Heart left ventricle (tissue), 16 donors: ENCODE measurements around the gene SMARCC1. TPM values are rescaled to one million over a fixed set of nuclear protein-coding genes. Genes with fewer than 3 reads are reported as not detected.
"Not testable (repeated sequence)": the region's sequence is repeated elsewhere in the genome, so short reads cannot be mapped to it uniquely, and the experiment has no call there.

Source experiments
- ATAC-seq, 4 donors: fragments of 200-7000 bp; cut with Tn5 transposase; one replicate each; pipeline ENCODE4 v1.9.1; 2020 to 2022; ENCODE audit warnings: moderate library complexity in 4 of 4, mild to moderate bottlenecking in 3 of 4, moderate number of reproducible peaks in 1 of 4
- DNase-seq, 5 donors: peaks; one replicate each; pipeline ENCODE4 v3.0.0-alpha.2; 2020
- H3K27ac ChIP-seq, 12 donors: fragments of 200-600 bp; sonication (generic) in 4 of 12; one replicate each; pipeline versions ENCODE4 v1.5.0 to v1.8.0; 2016 to 2022; ENCODE audit warnings: mild to moderate bottlenecking in 2 of 12
- H3K27me3 ChIP-seq, 9 donors: fragments of 200-600 bp; sonication (generic) in 2 of 9; one replicate each; pipeline versions ENCODE4 v1.5.1 to v1.8.0; 2016 to 2022; ENCODE audit warnings: mild to moderate bottlenecking in 3 of 9
- H3K36me3 ChIP-seq, 9 donors: fragments of 200-600 bp; sonication (generic) in 2 of 9; one replicate each; pipeline versions ENCODE4 v1.5.0 to v1.8.0; 2018 to 2022; ENCODE audit warnings: mild to moderate bottlenecking in 2 of 9
- H3K4me1 ChIP-seq, 12 donors: fragments of 200-600 bp; sonication (generic) in 4 of 12; one replicate each; pipeline versions ENCODE4 v1.5.0 to v1.8.0; 2016 to 2022; ENCODE audit warnings: mild to moderate bottlenecking in 3 of 12
- H3K4me3 ChIP-seq, 12 donors: fragments of 200-600 bp; sonication (generic) in 4 of 12; one replicate each; pipeline versions ENCODE4 v1.5.0 to v1.8.0; 2017 to 2022; ENCODE audit warnings: mild to moderate bottlenecking in 9 of 12, moderate library complexity in 4 of 12
- H3K9me3 ChIP-seq, 12 donors: fragments of 200-600 bp; sonication (generic) in 4 of 12; one replicate each; pipeline versions ENCODE4 v1.5.0 to v1.8.0; 2016 to 2022; ENCODE audit warnings: mild to moderate bottlenecking in 1 of 12
- POLR2A ChIP-seq, 2 donors: fragments of 450-650 bp; IDR thresholded peaks; one replicate each; pipeline ENCODE4 v1.6.1; 2017; ENCODE audit warnings: antibody characterized with exemption in 2 of 2, mild to moderate bottlenecking in 2 of 2, moderate library complexity in 2 of 2
- WGBS, 4 donors: extraction: QIAGEN DNeasy Blood & Tissue Kit in 2 of 4; methylation state at CpG; one replicate each; pipeline versions ENCODE4 v1.1.5 to v1.1.7; 2013 to 2018; 5-methylcytosine and 5-hydroxymethylcytosine counted together
- intact Hi-C, 10 donors: fragments of 100-400 bp; cut with DNase I; formaldehyde crosslinking; loops; one replicate each; pipeline versions ENCODE4 v1.11.1 to v1.14.2; 2022
- polyA plus RNA-seq, 2 donors: library from polyadenylated mRNA; stranded (reverse); fragments of 200-250 nt; gene quantifications; one replicate each; pipeline ENCODE4 v1.2.3, GENCODE V29; 2013
- total RNA-seq, 9 donors: library from RNA; depleted of rRNA in 2 of 9; stranded (reverse); fragments of >200 nt in 2 of 9; fragmentation: NEBNext Ultra II Directional in 3 of 9; extraction: Animal tissue kit (Norgen Biotek cat#: 25700) in 3 of 9; gene quantifications; one replicate each; pipeline versions ENCODE4 v1.1.0 to v1.2.4, GENCODE V29; 2016 to 2023
- TF ChIP-seq, protein P1 (sequence below), 12 donors: fragments of 200-600 bp; sonication (generic) in 4 of 12; IDR thresholded peaks; one replicate each; pipeline versions ENCODE4 v1.5.0 to v1.8.0; 2018 to 2022; ENCODE audit warnings: antibody characterized with exemption in 12 of 12, mild to moderate bottlenecking in 5 of 12
- donor health status: ischemic (EF 13 %, LVEDD 7.1; RV severe dilation, severe dysfunction).
- donor health status: healthy with polysubstance abuse.
- donor health status: DM: no; HTN: yes; CAD: no.
- donor health status: DM: no; HTN: no; CAD: no.
- donor health status: ischemic (EF 25% LVEDD 6.9; RV normal size, moderate dysfunction).
- donor health status: ischemic (EF 25% LVEDD 5.7; RV mildly dilated, moderate dysfunction).
- donor health status: healthy.
- donor health status: DM: yes; HTN: yes; CAD: no.
- donor health status: ischemic (EF 35%, LVEDD 5.7; RV mildly dilated, moderate dysfunction).
- donor health status: nonischemic (EF 11% LVEDD 7.7; RV severe dilation, severe dysfunction).
- donor health status: DM: yes; HTN: yes; CAD: no.
- donor health status: PGD.
- donor health status: ischemic (EF 29% LVEDD 5.4; RV normal size, mild dysfunction).
- donor health status: nonischemic (EF 23%, LVEDD 6.1; RV moderate dilation, normal function).

Gene SMARCC1
- total and polyA plus RNA-seq, 11 donors, result 5.8 to 31.4 (median 25.5) TPM

DNA sequence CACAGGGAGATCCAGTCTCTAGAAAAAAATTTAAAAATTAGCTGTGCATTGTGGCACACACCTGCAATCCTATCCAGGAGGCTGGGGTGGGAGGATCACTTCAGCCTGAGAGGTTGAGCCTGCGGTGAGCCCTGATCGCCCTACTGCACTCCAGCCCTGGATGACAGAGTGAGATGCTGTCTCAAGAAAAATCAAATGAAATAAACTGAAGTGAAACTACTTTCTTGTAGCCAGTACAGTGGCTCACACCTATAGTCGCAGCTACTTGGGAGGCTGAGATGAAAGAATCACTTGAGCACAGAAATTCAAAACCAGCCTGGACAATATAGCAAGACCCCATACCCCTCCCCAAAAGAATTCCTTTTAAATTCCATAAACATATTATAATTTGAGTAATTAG, 35.4 kb downstream of the SMARCC1 start:
- no peak for TF ChIP-seq POLR2A (IDR thresholded peaks at IDR 0.05)
- TF ChIP-seq, protein P1, sequence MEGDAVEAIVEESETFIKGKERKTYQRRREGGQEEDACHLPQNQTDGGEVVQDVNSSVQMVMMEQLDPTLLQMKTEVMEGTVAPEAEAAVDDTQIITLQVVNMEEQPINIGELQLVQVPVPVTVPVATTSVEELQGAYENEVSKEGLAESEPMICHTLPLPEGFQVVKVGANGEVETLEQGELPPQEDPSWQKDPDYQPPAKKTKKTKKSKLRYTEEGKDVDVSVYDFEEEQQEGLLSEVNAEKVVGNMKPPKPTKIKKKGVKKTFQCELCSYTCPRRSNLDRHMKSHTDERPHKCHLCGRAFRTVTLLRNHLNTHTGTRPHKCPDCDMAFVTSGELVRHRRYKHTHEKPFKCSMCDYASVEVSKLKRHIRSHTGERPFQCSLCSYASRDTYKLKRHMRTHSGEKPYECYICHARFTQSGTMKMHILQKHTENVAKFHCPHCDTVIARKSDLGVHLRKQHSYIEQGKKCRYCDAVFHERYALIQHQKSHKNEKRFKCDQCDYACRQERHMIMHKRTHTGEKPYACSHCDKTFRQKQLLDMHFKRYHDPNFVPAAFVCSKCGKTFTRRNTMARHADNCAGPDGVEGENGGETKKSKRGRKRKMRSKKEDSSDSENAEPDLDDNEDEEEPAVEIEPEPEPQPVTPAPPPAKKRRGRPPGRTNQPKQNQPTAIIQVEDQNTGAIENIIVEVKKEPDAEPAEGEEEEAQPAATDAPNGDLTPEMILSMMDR (IDR thresholded peaks at IDR 0.05), result no peak
- intact Hi-C loops, result no loop called here
- ATAC-seq (no peak), DNase-seq (no peak)
- Histone ChIP-seq H3K27me3 (no peaks in the 10 kb centered on the region), H3K36me3 (peaks cover 0 to 38% (median 23%) of the 10 kb centered on the region in 9 donors), H3K4me1 (peaks cover 0 to 26% (median 14%) of the 10 kb centered on the region in 12 donors), H3K9me3 (no peaks in the 10 kb centered on the region), H3K27ac (no peak overlapping the region), H3K4me3 (no peak overlapping the region)
- WGBS, 4 donors, result 94 to 98% (median 97%) methylated on average over 3 of the region's 3 CpGs

DNA sequence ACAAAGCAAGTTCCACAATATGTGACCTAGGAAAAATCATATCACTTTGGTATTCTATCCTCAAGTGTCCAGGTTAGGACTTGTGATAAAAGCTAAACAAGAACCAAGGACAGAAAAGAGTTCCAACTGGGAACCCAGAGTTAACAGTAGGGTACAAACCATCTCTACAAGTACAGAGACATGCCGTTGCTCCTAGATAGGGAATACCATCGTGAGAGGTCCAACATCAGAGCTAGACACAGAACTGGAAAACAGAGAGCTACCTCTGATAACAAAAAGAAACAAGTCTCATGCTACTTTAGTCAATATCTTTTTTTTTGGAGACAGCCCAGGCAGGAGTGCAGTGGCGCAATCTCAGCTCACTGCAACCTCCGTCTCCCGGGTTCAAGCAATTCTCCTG, 37.8 kb downstream of the SMARCC1 start:
- ATAC-seq (peak in 3 of 4 donors; percentile 13 to 69 (median 36)), DNase-seq (no peak)
- intact Hi-C loops, result loop anchor here in 1 of 10 donors (5.0 kb wide), 1 partner anchor 38 kb away; the partner anchor contains the start of gene SMARCC1
- Histone ChIP-seq H3K27ac (no peak overlapping the region), H3K9me3 (no peaks in the 10 kb centered on the region), H3K27me3 (no peaks in the 10 kb centered on the region), H3K36me3 (peaks cover 0 to 30% (median 21%) of the 10 kb centered on the region in 9 donors), H3K4me1 (peaks cover 0 to 26% (median 14%) of the 10 kb centered on the region in 12 donors), H3K4me3 (no peak overlapping the region)
- WGBS, 4 donors, result 70 to 79% (median 74%) methylated on average over 5 of the region's 5 CpGs
- TF ChIP-seq, protein P1 (IDR thresholded peaks at IDR 0.05), result no peak
- TF ChIP-seq POLR2A (IDR thresholded peaks at IDR 0.05), result no peak

DNA sequence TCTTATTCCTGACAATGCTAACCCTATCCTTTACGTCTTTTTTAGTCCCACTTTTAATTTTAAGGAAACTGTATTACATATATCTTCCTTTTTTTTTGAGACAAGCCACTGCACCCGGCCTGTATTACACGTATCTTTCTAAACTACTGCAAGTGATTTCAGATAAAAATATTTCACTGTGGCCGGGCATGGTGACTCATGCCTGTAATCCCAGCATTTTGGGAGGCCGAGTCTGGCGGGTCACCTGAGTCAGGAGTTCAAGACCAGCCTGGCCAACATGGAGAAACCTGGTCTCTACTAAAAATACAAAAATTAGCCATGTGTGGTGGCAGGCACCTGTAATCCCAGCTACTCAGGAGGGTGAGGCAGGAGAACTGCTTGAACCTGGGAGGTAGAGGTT, 38.3 kb downstream of the SMARCC1 start:
- H3K4me3 ChIP-seq, H3K27me3 ChIP-seq, DNase-seq, ATAC-seq, H3K9me3 ChIP-seq: not testable (repeated sequence)
- Histone ChIP-seq H3K27ac (peak overlapping the region in 2 of 12 donors; percentile 25 to 40), H3K4me1 (peaks cover 0 to 26% (median 14%) of the 10 kb centered on the region in 12 donors), H3K36me3 (peaks cover 0 to 28% (median 21%) of the 10 kb centered on the region in 9 donors)
- intact Hi-C loops, result loop anchor here in 1 of 10 donors (5.0 kb wide), 1 partner anchor 39 kb away; the partner anchor contains the start of gene SMARCC1
- WGBS, 4 donors, result 74 to 76% (median 74%) methylated on average over 6 of the region's 6 CpGs

DNA sequence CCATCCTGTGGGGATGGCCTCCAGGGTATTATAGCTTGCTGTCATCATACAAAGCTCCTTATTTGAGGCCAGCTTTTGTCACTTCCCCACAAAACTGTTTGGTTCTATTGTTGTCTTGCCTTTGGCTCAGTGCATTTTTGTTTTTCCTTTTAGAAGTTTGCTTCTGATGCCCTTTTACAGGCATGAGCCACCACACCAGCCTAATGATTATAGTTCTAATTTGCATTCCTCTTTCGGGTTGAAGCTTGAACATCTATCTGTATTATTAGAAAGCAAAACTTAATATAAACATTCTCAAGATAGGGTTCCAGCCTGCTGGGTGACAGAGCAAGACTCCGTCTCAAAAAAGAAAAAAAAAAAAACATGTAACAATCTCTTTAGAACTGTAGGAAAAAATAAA, 39.8 kb downstream of the SMARCC1 start:
- Histone ChIP-seq H3K36me3 (peaks cover 0 to 39% (median 33%) of the 10 kb centered on the region in 9 donors), H3K27ac (peak overlapping the region in 4 of 12 donors; percentile 5 to 21 (median 12)), H3K27me3 (no peaks in the 10 kb centered on the region), H3K4me1 (peaks cover 0 to 26% (median 14%) of the 10 kb centered on the region in 12 donors), H3K9me3 (no peaks in the 10 kb centered on the region), H3K4me3 (no peak overlapping the region)
- no peak for DNase-seq
- no peak for TF ChIP-seq POLR2A (IDR thresholded peaks at IDR 0.05)
- TF ChIP-seq, protein P1 (IDR thresholded peaks at IDR 0.05), result no peak
- WGBS, 4 donors, result 70 to 83% (median 78%) methylated on average over 2 of the region's 2 CpGs
- no peak for ATAC-seq
- intact Hi-C loops, result loop anchor here in 1 of 10 donors (5.0 kb wide), 1 partner anchor 40 kb away; the partner anchor contains the start of gene SMARCC1

DNA sequence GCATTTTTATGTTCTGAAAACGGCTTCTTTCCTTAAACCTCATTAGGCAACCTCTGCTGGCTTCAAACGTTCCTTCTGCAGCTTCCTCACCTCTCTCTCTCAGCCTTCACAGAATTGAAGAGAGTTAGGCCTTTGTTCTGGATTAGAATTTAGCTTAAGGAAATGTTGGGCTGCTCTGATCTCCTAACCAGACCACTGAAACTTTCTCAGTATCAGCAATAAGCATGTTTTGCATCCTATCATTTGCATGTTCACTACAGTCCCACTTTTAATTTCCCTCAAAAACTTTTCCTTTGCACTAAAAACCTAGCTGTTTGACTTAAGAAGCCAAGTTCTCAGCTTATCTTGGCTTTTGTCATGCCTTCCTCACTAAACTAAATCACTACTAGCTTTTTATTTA, 49.5 kb downstream of the SMARCC1 start:
- Histone ChIP-seq H3K9me3 (no peaks in the 10 kb centered on the region), H3K4me1 (no peaks in the 10 kb centered on the region), H3K4me3 (no peak overlapping the region), H3K27me3 (no peaks in the 10 kb centered on the region), H3K27ac (no peak overlapping the region), H3K36me3 (peaks cover 0 to 99% (median 84%) of the 10 kb centered on the region in 9 donors)
- TF ChIP-seq POLR2A (IDR thresholded peaks at IDR 0.05), result no peak
- TF ChIP-seq, protein P1 (IDR thresholded peaks at IDR 0.05), result no peak
- intact Hi-C loops, result no loop called here
- DNase-seq (no peak), ATAC-seq (no peak)
- WGBS, 4 donors, result 88 to 95% (median 89%) methylated on average over 2 of the region's 2 CpGs
